Midbrain (tissue), 1 donor: ENCODE results near the gene APBA3.

Experiments used
- DNase-seq: peaks from one replicate; lab custom pipeline; 2025; lab: John Stamatoyannopoulos, UW

APBA3 gene, protein sequence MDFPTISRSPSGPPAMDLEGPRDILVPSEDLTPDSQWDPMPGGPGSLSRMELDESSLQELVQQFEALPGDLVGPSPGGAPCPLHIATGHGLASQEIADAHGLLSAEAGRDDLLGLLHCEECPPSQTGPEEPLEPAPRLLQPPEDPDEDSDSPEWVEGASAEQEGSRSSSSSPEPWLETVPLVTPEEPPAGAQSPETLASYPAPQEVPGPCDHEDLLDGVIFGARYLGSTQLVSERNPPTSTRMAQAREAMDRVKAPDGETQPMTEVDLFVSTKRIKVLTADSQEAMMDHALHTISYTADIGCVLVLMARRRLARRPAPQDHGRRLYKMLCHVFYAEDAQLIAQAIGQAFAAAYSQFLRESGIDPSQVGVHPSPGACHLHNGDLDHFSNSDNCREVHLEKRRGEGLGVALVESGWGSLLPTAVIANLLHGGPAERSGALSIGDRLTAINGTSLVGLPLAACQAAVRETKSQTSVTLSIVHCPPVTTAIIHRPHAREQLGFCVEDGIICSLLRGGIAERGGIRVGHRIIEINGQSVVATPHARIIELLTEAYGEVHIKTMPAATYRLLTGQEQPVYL

DNA sequence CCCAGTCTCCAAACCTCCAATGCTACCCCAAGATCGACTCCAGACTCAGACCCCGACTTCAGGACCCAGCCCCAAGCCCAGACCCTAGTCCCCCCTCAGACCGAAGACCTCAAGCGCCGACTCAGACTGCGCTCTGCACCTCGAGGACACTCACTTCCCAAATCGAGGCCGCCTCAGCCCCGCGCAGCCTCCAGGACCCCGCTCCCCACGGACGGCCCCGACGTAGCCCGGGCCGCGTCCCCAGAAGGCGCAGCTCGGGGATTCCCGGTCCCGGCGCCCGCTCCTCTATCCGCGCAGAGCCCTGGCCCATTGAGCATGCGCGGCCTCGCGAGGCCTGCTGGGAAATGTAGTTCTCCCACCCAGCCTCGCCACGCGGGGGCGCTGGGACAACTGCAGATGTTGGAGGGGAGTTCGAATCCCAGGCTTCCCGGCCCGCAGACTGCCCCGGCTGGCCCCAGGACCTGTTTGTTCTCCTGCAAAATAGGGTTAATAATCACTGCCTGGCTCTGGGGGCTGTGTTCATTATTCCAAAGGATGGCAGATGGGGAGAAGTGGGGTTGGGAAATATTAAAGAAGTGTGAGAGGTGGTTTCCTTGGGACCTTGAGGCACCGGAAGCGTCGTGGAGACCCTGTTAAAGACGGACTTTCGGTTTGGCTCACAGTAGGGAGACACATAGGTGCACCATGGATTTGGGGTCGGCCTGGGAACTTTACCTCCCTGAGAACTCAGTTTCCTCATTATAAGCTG, at the start of gene APBA3:
APBA3 (minus strand) TSS at position 311 of the 748 bp plus-strand sequence. CDS start 1,428 bp downstream, outside the sequence.
- DNase-seq: peak; percentile 91

GRCh38 chr19:3810708-3811355, 49.3 kb upstream of the APBA3 start:
- DNase-seq: no peak

GRCh38 chr19:3809881-3810707, 48.6 kb upstream of the APBA3 start:
- no peak for DNase-seq

GRCh38 chr19:3808420-3809143, 47.1 kb upstream of the APBA3 start:
- DNase-seq: no peak

DNA sequence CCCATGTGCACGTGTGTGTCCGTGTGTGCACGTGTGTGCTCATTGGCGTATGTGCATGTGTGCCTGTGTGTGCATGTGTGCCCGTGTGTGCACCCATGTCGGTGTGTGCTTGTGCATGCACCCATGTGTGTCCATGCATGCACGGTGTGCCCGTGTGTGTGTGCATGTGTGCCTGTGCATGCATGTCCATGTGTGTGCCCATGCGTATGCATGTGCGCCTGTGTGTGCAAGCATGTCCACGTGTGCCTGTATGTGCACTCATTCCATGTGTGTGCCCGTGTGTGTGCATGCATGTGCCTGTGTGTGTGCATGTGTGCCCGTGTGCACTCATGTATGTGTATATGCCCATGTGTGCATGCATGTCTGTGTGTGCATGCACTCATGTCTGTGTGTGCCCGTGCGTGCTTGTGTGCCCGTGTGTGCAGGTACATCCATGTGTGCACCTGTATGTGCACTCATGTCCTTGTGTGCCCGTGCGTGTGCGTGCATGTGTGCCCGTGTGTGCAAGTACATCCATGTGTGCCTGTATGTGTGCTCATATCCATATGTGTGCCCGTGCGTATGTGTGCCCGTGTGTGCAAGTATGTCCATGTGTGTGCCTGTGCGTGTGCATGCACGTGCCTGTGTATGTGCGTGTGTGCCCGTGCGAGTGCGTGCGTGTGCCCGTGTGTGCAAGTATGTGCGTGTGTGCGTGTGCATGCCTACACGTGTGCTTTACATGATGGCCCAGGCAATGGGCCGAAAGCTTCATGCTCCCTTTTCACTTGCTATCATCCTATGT, 46.3 kb upstream of the APBA3 start:
- DNase-seq: no peak

GRCh38 chr19:3807131-3807480, 45.6 kb upstream of the APBA3 start:
- no peak for DNase-seq

DNA sequence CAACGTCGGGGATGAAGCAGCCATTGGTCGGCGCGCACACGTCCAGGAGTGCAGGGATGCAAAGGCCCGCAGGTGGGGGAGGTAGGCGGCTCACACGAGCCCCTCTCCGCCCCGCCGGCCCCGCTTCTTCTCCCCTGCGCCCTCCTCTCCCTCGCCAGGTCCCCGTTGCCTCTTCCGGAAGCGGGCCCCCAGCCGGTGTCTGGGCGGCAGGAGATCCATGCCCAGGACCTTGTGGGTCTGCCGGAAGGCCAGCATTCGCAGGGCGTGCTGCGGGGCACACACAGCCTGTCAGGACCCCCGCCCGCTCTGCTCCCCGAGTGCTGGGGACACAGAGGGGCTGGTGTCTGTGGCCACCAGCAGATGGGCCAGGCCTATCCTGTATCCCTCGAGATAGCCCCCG, 44.4 kb upstream of the APBA3 start:
- no peak for DNase-seq

- DNase-seq: no peak
Observed at GRCh38 chr19:3804429-3804828, 42.9 kb upstream of the APBA3 start.

GRCh38 chr19:3803986-3804385, 42.5 kb upstream of the APBA3 start:
- DNase-seq: no peak

GRCh38 chr19:3803114-3803888, 41.8 kb upstream of the APBA3 start:
- no peak for DNase-seq

DNA sequence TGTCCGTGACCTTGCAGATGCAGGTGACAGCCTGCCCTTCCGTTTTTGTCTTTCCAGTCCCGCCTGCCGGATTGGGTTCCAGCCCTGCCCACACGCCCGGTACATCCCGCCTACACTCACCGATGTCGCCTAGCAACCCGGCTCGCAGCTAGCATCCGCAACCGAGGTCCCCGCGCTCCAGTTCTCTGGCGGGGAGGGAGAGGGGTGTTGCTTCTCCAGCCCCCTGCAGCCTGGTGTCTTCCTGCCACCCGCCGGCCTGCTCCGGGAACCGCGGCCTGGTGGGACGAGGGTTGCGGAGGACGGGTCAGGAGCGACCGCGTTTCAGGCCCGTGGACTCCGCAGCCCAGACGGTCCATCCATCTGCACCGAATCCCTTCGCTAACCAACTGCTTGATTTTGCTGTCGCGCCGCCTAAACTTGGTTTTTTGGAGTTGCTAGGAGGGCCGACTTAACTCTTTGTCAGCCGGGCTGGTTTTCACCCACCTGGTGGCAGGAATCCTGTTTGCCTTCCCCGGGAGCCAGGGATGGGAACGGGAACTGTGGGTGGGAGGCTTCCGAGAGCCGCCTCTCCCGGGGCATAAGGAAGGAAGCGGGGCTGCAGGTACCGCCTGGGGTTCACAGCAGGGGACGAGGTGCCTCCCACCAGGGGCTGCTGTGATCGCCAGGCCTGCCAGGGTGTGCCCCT, 40.1 kb upstream of the APBA3 start:
- DNase-seq: peak; percentile 19

DNA sequence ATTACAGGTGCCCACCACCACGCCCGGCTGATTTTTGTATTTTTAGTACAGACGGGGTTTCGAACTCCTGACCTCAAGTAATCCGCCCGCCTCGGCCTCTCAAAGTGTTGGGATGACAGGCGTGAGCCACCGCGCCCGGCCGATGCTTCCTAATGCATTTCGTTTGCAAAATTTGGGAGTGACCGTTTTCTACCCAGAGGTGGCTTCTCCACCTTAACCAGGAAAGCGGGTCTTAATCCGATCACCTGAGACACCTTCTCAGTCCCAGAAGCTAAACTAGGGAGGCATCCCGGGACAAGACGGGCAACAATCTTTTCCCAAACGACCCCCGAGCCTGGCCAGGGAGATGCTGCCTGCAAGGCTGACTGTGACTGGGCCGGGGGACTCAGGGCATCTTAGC, 39.5 kb upstream of the APBA3 start:
- no peak for DNase-seq

- DNase-seq: no peak
Observed at GRCh38 chr19:3798137-3798536, 36.6 kb upstream of the APBA3 start.

DNA sequence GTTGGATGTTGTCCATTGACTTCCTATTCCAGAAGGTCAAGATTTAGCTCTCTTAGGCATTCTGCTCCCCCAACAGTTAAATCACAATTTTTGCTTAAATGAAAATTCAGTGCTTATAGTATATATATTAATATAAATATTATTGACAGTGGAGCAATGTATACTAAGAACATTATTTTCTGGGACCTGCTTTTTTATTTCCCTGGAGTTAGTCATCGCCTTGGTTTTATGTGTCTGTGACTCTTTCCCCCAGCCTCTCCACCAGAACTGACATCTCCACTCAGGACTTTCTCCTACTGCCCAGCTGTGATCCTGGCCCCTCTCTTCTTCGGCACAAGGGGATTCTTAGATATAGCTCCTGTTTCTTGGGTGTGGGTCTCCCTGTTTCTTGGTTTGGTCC, 34.9 kb upstream of the APBA3 start:
- DNase-seq: no peak

DNA sequence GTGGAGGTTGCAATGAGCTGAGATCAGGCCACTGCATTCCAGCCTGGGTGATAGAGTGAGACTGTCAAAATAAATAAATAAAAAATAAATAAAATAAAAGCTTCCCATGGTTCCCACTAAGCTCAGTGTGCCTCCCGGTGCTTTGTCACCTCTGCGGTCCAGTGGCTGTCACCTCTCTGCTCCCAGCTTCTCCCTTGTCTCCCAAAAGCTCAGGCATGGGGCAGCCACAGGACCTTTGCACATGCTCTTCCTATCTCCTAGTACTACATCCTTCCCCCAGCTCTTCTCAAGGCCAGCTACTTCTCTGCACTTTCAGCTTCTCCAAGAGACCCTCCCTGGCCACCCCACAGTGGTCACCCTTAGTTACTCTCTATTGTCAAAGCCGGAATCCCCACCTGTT, 32.3 kb upstream of the APBA3 start:
- DNase-seq: no peak

- DNase-seq: no peak
Observed at GRCh38 chr19:3792114-3792513, 30.6 kb upstream of the APBA3 start.

GRCh38 chr19:3790941-3791340, 29.4 kb upstream of the APBA3 start:
- DNase-seq: no peak

DNA sequence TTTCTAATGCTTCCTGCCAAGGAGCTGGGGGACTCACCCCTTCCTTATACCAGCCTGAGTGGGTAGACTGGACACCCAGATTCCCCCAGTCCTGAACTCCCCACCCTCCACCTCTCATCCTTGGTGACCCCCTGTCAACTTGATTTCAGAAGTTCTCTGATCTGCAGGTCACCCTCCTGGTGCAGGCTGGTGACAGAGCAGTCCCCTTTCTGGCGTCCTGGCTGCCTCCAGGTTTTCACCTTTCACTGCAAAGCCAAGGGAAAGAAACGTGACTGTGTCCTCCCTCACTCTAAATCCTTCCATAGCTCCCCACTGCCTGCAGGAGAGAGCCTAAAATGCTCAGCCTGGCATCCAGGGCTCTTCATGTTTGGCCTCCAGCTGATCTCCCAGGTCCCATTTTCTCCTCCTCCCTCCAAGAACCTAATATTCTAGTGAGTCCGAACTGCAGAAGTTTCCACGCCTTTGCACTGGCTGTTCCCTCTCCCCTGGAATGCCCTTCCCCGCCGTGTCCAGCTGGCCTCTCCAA, 28.8 kb upstream of the APBA3 start:
- DNase-seq: no peak
